NCI-H1092 (cell line): ENCODE results near the gene MRGPRX4.

Experiments
- DNase-seq: peaks from one replicate; lab custom pipeline; 2025; lab: John Stamatoyannopoulos, UW

MRGPRX4 gene

DNA sequence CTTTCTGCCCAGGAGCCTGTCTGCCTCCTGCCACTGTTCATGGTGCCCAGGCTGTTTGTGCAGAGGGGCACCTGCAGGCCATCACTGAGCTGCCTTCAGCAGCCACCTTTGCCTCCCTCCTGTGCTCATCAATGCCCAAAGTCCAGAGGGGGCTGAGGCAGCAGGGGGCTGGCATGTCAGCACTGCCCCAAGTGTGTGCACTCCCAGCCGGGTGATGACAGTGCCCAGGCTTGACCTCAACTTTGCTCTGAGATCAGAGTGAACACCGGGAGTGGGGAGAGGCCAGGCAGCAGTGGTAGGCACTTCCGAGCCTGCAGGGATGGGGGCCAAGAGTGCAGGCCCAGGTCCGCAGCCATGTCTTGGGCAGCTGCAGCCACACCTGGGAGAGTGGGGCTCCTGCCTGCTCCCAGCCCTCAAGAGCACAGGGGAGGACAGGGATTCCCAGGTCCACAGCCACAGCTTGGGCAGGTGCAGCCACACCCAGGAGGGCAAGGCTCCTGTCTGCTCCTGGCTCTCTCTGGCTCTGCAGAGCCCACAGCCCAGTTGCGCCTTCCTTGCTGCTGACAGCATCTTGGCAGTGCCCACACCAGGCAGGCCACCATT lies 48.7 kb downstream of the MRGPRX4 start:
- DNase-seq = no peak

DNA sequence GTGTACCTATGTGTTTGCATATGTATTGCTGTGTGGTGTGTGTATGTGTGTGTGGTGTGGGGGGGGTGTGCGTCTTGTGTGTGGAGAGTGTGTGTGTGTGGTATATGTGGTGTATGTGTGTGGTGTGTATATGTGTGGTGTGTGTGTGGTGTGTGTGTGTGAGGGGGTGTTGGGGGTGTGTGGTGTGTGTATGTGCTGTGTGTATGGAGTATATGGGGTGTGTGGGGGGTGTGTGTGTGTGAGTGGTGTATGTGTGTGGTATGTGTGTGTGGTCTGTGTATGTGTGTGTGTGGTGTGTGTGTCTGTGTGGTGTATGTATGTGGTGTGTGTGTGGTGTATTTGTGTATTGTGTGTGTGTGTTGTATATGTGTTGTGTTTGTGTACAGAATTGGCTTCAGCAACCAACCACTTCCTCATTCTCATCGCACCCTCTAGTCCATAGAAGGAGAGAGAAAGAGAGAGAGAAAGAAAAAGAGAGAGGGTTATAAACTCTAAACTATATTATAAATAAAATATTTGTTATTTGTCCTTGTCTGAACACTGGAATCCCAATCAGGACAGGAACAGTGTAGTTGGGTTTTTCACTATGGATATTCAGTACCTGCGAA lies 50.3 kb downstream of the MRGPRX4 start:
- no peak for DNase-seq
